Fibroblast of lung (primary cell): ENCODE data around the gene CSTB. TPM values are rescaled to one million over a fixed set of nuclear protein-coding genes. Genes with fewer than 3 reads are reported as not detected.

Source experiments
- DNase-seq, 2 donors: peaks; one replicate each; pipeline versions ENCODE4 v3.0.0 to v3.0.0-alpha.2; 2010; ENCODE audit warnings: low read depth in 2 of 2
- H2AFZ ChIP-seq: 2 replicates; pipeline ENCODE4 v1.5.1; 2012; ENCODE audit warnings: low read length, control low read depth, inconsistent platforms
- H3K27ac ChIP-seq: 2 replicates; pipeline ENCODE4 v1.5.1; 2011; ENCODE audit warnings: low read length, control low read depth; ENCODE audit not compliant: insufficient read depth
- H3K27me3 ChIP-seq: 2 replicates; pipeline ENCODE4 v1.5.1; 2011; ENCODE audit warnings: mild to moderate bottlenecking, low read length; ENCODE audit not compliant: control insufficient read depth, insufficient read depth
- H3K36me3 ChIP-seq: 2 replicates; pipeline ENCODE4 v1.5.1; 2011; ENCODE audit warnings: low read length; ENCODE audit not compliant: control insufficient read depth, insufficient read depth
- H3K4me1 ChIP-seq: 2 replicates; pipeline ENCODE4 v1.5.1; 2011; ENCODE audit warnings: low read length; ENCODE audit not compliant: control insufficient read depth, insufficient read depth; ENCODE audit errors: extremely low read depth
- H3K4me2 ChIP-seq: 2 replicates; pipeline ENCODE4 v1.5.1; 2011; ENCODE audit warnings: low read length, control low read depth; ENCODE audit not compliant: insufficient read depth; ENCODE audit errors: extremely low read depth
- H3K4me3 ChIP-seq, 4 experiments: fragments of 200-600 bp in 1 of 4; sonication (generic) in 1 of 4; replicated peaks in 1 of 4; 2 replicates each; pipeline ENCODE4 v1.5.1; 2011 to 2016; ENCODE audit warnings: low read length in 4 of 4, low read depth in 3 of 4, mild to moderate bottlenecking in 3 of 4, control low read depth in 2 of 4, inconsistent platforms in 1 of 4, mixed read lengths in 1 of 4; ENCODE audit not compliant: insufficient read depth in 1 of 4; ENCODE audit errors: control extremely low read depth in 1 of 4
- H3K79me2 ChIP-seq: 2 replicates; pipeline ENCODE4 v1.5.1; 2012; ENCODE audit warnings: mild to moderate bottlenecking, low read length, inconsistent platforms; ENCODE audit not compliant: control insufficient read depth, insufficient read depth
- H3K9ac ChIP-seq: 2 replicates; pipeline ENCODE4 v1.5.1; 2011; ENCODE audit warnings: mild to moderate bottlenecking, low read length, control low read depth; ENCODE audit not compliant: insufficient read depth
- H3K9me3 ChIP-seq: 2 replicates; pipeline ENCODE4 v1.5.1; 2012; ENCODE audit warnings: low read depth, low read length; ENCODE audit not compliant: control insufficient read depth, insufficient read depth
- H4K20me1 ChIP-seq: 2 replicates; pipeline ENCODE4 v1.5.1; 2011; ENCODE audit warnings: low read length; ENCODE audit not compliant: control insufficient read depth, insufficient read depth; ENCODE audit errors: extremely low read depth
- EZH2 ChIP-seq: IDR thresholded peaks from 2 replicates; pipeline ENCODE4 v1.5.1; 2012; ENCODE audit warnings: low read length, control low read depth, mild to moderate bottlenecking; ENCODE audit errors: missing control alignments
- polyA plus RNA-seq, 2 donors: library from polyadenylated mRNA; depleted of rRNA in 1 of 2; stranded (reverse) in 1 of 2; unstranded in 1 of 2; fragments of >200 nt; gene quantifications; 2 replicates each; pipeline ENCODE4 v1.2.1, GENCODE V29; 2011 to 2012; ENCODE audit warnings: missing spikeins in 1 of 2
- total RNA-seq: library from RNA; depleted of rRNA; stranded (reverse); fragments of >200 nt; gene quantifications from 2 replicates; pipeline ENCODE4 v1.2.1, GENCODE V29; 2014
- TF ChIP-seq, protein P1 (sequence below), 2 donors: IDR thresholded peaks in 1 of 2; conservative IDR thresholded peaks in 1 of 2; 1 replicate in 1 of 2; 2 replicates in 1 of 2; pipeline ENCODE4 v1.5.1; 2011 to 2012; ENCODE audit warnings: low read length in 2 of 2, control low read depth in 1 of 2, inconsistent platforms in 1 of 2, low read depth in 1 of 2, mild to moderate bottlenecking in 1 of 2

The CSTB gene
- total and polyA plus RNA-seq, 2 donors (not counting 1 experiment from before 2014, with no cell fraction given): 24.8 to 72.5 TPM

DNA sequence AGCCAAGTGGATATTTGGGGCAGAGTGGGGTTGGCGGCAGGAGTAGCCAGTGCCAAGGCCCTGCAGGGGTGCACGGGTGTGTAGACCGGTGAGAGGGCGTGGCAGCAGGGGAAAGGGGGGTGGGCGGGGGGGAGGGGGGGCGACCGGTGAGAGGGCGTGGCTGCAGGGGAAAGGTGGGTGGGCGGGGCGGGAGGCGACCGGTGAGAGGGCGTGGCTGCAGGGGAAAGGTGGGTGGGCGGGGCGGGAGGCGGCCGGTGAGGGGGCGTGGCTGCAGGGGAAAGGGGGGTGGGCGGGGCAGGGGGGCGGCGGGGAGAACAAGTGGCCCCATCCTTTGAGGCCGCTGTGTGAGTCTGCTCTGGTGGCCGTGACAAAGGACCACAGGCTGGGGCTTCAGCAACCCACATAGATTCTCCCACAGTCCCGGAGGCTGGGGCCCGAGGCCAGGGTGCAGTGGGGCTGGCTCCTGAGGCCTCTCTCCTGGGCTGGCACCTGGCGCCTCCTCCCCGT is 39.1 kb upstream of the CSTB start:
- H3K27ac ChIP-seq: no peak overlapping the region
- TF ChIP-seq, protein P1, sequence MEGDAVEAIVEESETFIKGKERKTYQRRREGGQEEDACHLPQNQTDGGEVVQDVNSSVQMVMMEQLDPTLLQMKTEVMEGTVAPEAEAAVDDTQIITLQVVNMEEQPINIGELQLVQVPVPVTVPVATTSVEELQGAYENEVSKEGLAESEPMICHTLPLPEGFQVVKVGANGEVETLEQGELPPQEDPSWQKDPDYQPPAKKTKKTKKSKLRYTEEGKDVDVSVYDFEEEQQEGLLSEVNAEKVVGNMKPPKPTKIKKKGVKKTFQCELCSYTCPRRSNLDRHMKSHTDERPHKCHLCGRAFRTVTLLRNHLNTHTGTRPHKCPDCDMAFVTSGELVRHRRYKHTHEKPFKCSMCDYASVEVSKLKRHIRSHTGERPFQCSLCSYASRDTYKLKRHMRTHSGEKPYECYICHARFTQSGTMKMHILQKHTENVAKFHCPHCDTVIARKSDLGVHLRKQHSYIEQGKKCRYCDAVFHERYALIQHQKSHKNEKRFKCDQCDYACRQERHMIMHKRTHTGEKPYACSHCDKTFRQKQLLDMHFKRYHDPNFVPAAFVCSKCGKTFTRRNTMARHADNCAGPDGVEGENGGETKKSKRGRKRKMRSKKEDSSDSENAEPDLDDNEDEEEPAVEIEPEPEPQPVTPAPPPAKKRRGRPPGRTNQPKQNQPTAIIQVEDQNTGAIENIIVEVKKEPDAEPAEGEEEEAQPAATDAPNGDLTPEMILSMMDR (conservative IDR thresholded peaks at IDR 0.05 in 1 of 2, IDR thresholded peaks at IDR 0.05 in 1 of 2; ENCODE audit: low read depth in 1 of 2, low read length in 2 of 2): no peak
- no peak for TF ChIP-seq EZH2
- H3K36me3 ChIP-seq: no peaks in the 10 kb centered on the region
- H2AFZ ChIP-seq: no peak overlapping the region
- no peak overlapping the region for H3K9ac ChIP-seq
- H3K4me3 ChIP-seq: no peak overlapping the region
- DNase-seq: no peak
- H3K4me2 ChIP-seq: no peak overlapping the region
- no peaks in the 10 kb centered on the region for H3K9me3 ChIP-seq
- peaks cover 4% of the 10 kb centered on the region for H3K4me1 ChIP-seq
- no peaks in the 10 kb centered on the region for H3K27me3 ChIP-seq
- H4K20me1 ChIP-seq: no peaks in the 10 kb centered on the region
- H3K79me2 ChIP-seq: no peaks in the 10 kb centered on the region

DNA sequence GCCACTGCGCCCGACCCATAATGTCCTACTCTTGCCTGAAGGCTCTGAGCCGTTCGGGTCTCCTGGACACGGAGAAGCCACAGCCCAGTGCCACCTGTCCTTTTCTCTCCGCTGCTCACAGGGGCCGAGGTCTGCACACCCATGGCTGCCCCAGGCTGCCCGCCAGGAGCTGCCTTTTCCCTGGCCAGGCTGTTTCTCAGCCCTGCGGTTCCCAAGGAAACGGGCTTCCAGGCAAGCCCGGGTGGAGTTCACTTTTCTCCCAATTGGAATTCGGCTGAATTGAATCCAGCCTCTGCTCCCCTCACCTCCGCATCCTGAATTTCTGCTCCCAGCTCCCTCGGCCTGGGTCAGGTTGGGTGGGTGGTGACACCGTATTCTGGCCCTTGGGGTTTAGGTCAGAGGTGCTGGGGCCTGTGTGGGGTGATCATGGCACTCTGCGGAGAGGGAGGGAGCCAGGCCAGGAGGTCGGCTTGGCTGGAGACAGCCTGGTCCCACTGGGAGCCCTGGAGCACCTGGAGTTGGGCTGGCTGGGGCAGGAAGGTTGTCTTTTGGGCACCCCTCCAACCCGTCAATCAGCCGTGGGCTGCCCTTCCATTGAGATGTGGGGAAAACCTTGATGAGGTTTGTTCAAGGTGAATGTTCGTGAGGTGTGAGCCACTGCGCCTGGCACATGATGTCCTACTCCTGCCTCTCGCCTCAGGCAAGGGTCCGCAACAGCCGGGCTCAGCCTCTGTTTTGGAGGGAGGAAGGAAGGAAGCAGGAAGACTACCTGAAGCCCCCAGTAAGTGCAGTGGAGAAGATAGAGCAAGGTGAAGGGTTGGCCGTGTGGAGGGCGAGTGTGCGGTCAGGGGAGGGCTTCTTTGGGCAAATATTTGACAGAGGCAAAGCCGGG is 38.4 kb upstream of the CSTB start:
- DNase-seq: peak; percentile 6 to 11
- TF ChIP-seq EZH2: no peak
- TF ChIP-seq, protein P1 (conservative IDR thresholded peaks at IDR 0.05 in 1 of 2, IDR thresholded peaks at IDR 0.05 in 1 of 2; ENCODE audit: low read depth in 1 of 2, low read length in 2 of 2): no peak
- Histone ChIP-seq H3K27ac (no peak overlapping the region), H3K79me2 (no peaks in the 10 kb centered on the region), H3K27me3 (no peaks in the 10 kb centered on the region), H4K20me1 (no peaks in the 10 kb centered on the region), H3K4me2 (no peak overlapping the region), H3K4me3 (no peak overlapping the region), H3K36me3 (no peaks in the 10 kb centered on the region), H3K9me3 (no peaks in the 10 kb centered on the region), H3K4me1 (peaks cover 4% of the 10 kb centered on the region), H2AFZ (no peak overlapping the region), H3K9ac (no peak overlapping the region)

DNA sequence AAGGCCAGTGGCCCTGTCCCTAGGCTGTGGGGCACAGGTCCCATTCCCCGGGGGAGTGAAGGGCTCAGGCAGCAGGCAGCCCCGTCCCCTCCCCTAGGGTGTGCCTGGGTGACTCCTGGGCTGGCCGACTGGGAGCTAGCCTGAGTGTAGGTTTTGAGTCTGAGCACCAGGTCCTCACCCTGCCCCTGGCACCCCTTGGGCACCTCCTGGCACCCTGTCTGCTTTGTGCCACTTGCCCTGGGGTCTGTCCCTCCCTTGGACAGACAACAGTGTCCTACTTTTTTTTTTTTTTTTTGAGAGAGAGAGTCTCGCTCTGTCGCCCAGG is 37.5 kb upstream of the CSTB start:
- no peak for DNase-seq
- Histone ChIP-seq H3K27me3 (no peaks in the 10 kb centered on the region), H3K36me3 (no peaks in the 10 kb centered on the region), H4K20me1 (no peaks in the 10 kb centered on the region), H3K9ac (no peak overlapping the region), H3K4me2 (no peak overlapping the region), H2AFZ (no peak overlapping the region), H3K79me2 (no peaks in the 10 kb centered on the region), H3K9me3 (no peaks in the 10 kb centered on the region), H3K4me1 (peaks cover 4% of the 10 kb centered on the region), H3K27ac (no peak overlapping the region), H3K4me3 (no peak overlapping the region)
- no peak for TF ChIP-seq EZH2
- TF ChIP-seq, protein P1 (conservative IDR thresholded peaks at IDR 0.05 in 1 of 2, IDR thresholded peaks at IDR 0.05 in 1 of 2; ENCODE audit: low read depth in 1 of 2, low read length in 2 of 2): no peak
